GM23338 (cell line): ENCODE measurements around the gene TSPYL4. TPM values are rescaled to one million over a fixed set of nuclear protein-coding genes. Genes with fewer than 3 reads are reported as not detected.

Experiments used
- ATAC-seq: fragments of 200-7000 bp; cut with Tn5 transposase; 3 replicates; pipeline ENCODE4 v1.9.1; 2020
- DNase-seq: peaks from one replicate; pipeline ENCODE4 v3.0.0-alpha.2; 2015; ENCODE audit warnings: low spot score
- H2AFZ ChIP-seq: fragments of 200-600 bp; sonication (generic); 2 replicates; pipeline ENCODE4 v1.8.0; 2016; ENCODE audit warnings: antibody characterized with exemption, mild to moderate bottlenecking, moderate library complexity
- H3F3A ChIP-seq: fragments of 200-600 bp; sonication (generic); replicated peaks from 2 replicates; pipeline ENCODE4 v1.8.0; 2017; ENCODE audit warnings: antibody characterized with exemption, mixed run types, low read depth
- H3K27ac ChIP-seq: fragments of 200-600 bp; sonication (generic); 2 replicates; pipeline ENCODE4 v1.6.1; 2016; ENCODE audit warnings: low read depth
- H3K27me3 ChIP-seq: fragments of 200-600 bp; sonication (generic); 2 replicates; pipeline ENCODE4 v1.8.0; 2016; ENCODE audit warnings: mild to moderate bottlenecking, mixed run types, moderate library complexity; ENCODE audit not compliant: insufficient read depth
- H3K36me3 ChIP-seq: fragments of 200-600 bp; sonication (generic); 2 replicates; pipeline ENCODE4 v1.8.0; 2016; ENCODE audit warnings: mild to moderate bottlenecking; ENCODE audit not compliant: insufficient read depth
- H3K4me1 ChIP-seq: fragments of 200-600 bp; sonication (generic); 2 replicates; pipeline ENCODE4 v1.8.0; 2016; ENCODE audit warnings: mild to moderate bottlenecking, moderate library complexity; ENCODE audit not compliant: insufficient read depth
- H3K4me2 ChIP-seq: fragments of 200-600 bp; sonication (generic); 2 replicates; pipeline ENCODE4 v1.7.1; 2017; ENCODE audit warnings: mixed run types
- H3K4me3 ChIP-seq: fragments of 200-600 bp; sonication (generic); 2 replicates; pipeline ENCODE4 v1.6.1; 2016; ENCODE audit warnings: mixed run types
- H3K79me2 ChIP-seq: fragments of 200-600 bp; sonication (generic); replicated peaks from 2 replicates; pipeline ENCODE4 v1.8.0; 2017; ENCODE audit warnings: mild to moderate bottlenecking; ENCODE audit not compliant: insufficient read depth
- H3K9me2 ChIP-seq: fragments of 200-600 bp; sonication (generic); 2 replicates; pipeline ENCODE4 v1.8.0; 2017; ENCODE audit not compliant: insufficient read depth
- H4K20me1 ChIP-seq: fragments of 200-600 bp; sonication (generic); replicated peaks from 2 replicates; pipeline ENCODE4 v1.8.0; 2017; ENCODE audit warnings: mild to moderate bottlenecking; ENCODE audit not compliant: insufficient read depth
- H3K27ac Mint-ChIP-seq: 2 replicates; pipeline ENCODE4 v1.8.0; 2020; ENCODE audit warnings: inconsistent platforms, mild to moderate bottlenecking, moderate library complexity, mixed read lengths
- H3K27me3 Mint-ChIP-seq: 3 replicates; pipeline ENCODE4 v1.8.0; 2022; ENCODE audit warnings: low read depth, mild to moderate bottlenecking, moderate library complexity, mixed read lengths, inconsistent platforms; ENCODE audit not compliant: insufficient read depth, poor library complexity
- H3K36me3 Mint-ChIP-seq: 3 replicates; pipeline ENCODE4 v1.8.0; 2021; ENCODE audit warnings: low read depth, mild to moderate bottlenecking, inconsistent platforms, moderate library complexity, mixed read lengths
- H3K4me1 Mint-ChIP-seq: 3 replicates; pipeline ENCODE4 v1.8.0; 2020; ENCODE audit warnings: mild to moderate bottlenecking, inconsistent platforms, mixed read lengths
- H3K4me3 Mint-ChIP-seq: 3 replicates; pipeline ENCODE4 v1.8.0; 2021; ENCODE audit warnings: moderate library complexity, mild to moderate bottlenecking, inconsistent platforms, mixed read lengths
- H3K9me3 Mint-ChIP-seq: 3 replicates; pipeline ENCODE4 v1.8.0; 2020; ENCODE audit warnings: moderate library complexity, mild to moderate bottlenecking, inconsistent platforms, mixed read lengths
- EZH2 ChIP-seq: fragments of 200-600 bp; sonication (generic); IDR thresholded peaks from one replicate; pipeline ENCODE4 v1.8.0; 2017; ENCODE audit warnings: antibody characterized with exemption, mild to moderate bottlenecking, low read depth; ENCODE audit not compliant: unreplicated experiment
- EZH2phosphoT487 ChIP-seq: fragments of 200-600 bp; sonication (generic); IDR thresholded peaks from one replicate; pipeline ENCODE4 v1.8.1; 2018; ENCODE audit warnings: antibody characterized with exemption; ENCODE audit not compliant: unreplicated experiment
- JUNB ChIP-seq: IDR thresholded peaks from one replicate; pipeline ENCODE4 v1.6.1; 2016; ENCODE audit warnings: antibody characterized with exemption; ENCODE audit not compliant: unreplicated experiment
- NANOG ChIP-seq: IDR thresholded peaks from 2 replicates; pipeline ENCODE4 v1.6.1; 2016; ENCODE audit warnings: antibody characterized with exemption, borderline replicate concordance
- POLR2AphosphoS5 ChIP-seq: IDR thresholded peaks from 2 replicates; pipeline ENCODE4 v1.6.1; 2016; ENCODE audit warnings: antibody characterized with exemption, low read depth
- STAT1 ChIP-seq: IDR thresholded peaks from one replicate; pipeline ENCODE4 v1.6.1; 2016; ENCODE audit warnings: antibody characterized with exemption; ENCODE audit not compliant: unreplicated experiment
- ZNF114 ChIP-seq: fragments of 250-450 bp; sonication (Bioruptor Pico); IDR thresholded peaks from 2 replicates; pipeline ENCODE4 v1.5.0; 2020; ENCODE audit warnings: mild to moderate bottlenecking, moderate library complexity
- ZNF331 ChIP-seq: fragments of 250-450 bp; sonication (Bioruptor Pico); IDR thresholded peaks from 2 replicates; pipeline ENCODE4 v1.5.0; 2020; ENCODE audit warnings: low read depth, mild to moderate bottlenecking, moderate library complexity
- polyA plus RNA-seq: library from polyadenylated mRNA; unstranded; fragments of >200 nt; fragmentation: Nextera tagmentation; extraction: Ambion mirVana; gene quantifications from 2 replicates; pipeline ENCODE4 v1.2.1, GENCODE V29; 2016
- total RNA-seq: library from RNA; depleted of rRNA; stranded (reverse); fragments of >200 nt; shearing (Covaris generic); gene quantifications from 2 replicates; pipeline ENCODE4 v1.2.3, GENCODE V29; 2014
- TF ChIP-seq, protein P1 (sequence below): fragments of 250-450 bp; sonication (Bioruptor Pico); IDR thresholded peaks from 2 replicates; pipeline ENCODE4 v1.5.0; 2020; ENCODE audit warnings: mild to moderate bottlenecking, moderate library complexity
- TF ChIP-seq, protein P2 (sequence below): IDR thresholded peaks from one replicate; pipeline ENCODE4 v1.6.1; 2018; ENCODE audit warnings: antibody characterized with exemption; ENCODE audit not compliant: unreplicated experiment
- TF ChIP-seq, protein P3 (sequence below): IDR thresholded peaks from 2 replicates; pipeline ENCODE4 v1.6.1; 2016; ENCODE audit warnings: antibody characterized with exemption
- TF ChIP-seq, protein P4 (sequence below), 2 experiments: fragments of 200-600 bp in 1 of 2; sonication (generic) in 1 of 2; conservative IDR thresholded peaks; 2 replicates each; pipeline versions ENCODE4 v1.5.1 to v1.6.1; 2016 to 2017; ENCODE audit warnings: antibody characterized with exemption in 2 of 2, low read depth in 2 of 2, mild to moderate bottlenecking in 2 of 2, moderate library complexity in 1 of 2

The TSPYL4 gene
- total and polyA plus RNA-seq, 2 experiments from 2014 or later, result 13.2 to 19.8 TPM

DNA sequence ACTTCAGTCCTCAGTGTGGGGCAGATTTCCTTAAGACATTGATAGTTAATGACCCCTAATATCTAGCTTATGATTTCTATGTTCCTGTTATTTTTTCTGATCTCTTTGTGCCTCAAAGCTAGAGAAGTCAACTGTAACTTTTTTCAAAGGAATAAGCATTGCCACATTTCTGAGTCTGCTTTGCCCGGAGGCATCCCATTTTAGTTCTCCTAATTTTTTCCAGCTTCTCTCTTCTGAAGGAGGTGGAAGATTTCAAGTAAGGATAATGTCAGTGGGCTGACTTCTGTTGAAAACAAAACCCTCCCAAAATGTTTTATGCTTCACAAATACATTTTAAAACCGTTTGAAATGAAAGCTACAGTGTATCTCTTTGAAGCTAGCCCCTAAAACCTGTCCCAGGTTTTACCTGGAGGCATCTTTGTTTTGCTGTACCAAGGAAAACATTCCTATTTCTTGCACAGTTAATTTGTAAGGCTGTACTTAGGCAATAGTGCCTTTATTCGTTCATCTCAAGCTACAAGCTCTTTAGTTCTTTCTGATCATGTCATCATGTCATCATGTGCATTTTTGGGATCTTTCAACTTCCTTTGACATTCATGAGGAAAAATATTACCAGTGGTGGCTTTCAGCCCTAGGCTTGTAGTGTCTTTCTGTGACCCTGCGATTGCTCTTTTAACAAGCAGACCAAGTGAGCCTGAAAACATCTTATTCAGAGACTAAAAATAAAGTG lies 45.7 kb downstream of the TSPYL4 start:
- no peak overlapping the region for H3K27ac ChIP-seq
- no peaks in the 10 kb centered on the region for H3K36me3 ChIP-seq
- no peak for ATAC-seq
- TF ChIP-seq, protein P1, sequence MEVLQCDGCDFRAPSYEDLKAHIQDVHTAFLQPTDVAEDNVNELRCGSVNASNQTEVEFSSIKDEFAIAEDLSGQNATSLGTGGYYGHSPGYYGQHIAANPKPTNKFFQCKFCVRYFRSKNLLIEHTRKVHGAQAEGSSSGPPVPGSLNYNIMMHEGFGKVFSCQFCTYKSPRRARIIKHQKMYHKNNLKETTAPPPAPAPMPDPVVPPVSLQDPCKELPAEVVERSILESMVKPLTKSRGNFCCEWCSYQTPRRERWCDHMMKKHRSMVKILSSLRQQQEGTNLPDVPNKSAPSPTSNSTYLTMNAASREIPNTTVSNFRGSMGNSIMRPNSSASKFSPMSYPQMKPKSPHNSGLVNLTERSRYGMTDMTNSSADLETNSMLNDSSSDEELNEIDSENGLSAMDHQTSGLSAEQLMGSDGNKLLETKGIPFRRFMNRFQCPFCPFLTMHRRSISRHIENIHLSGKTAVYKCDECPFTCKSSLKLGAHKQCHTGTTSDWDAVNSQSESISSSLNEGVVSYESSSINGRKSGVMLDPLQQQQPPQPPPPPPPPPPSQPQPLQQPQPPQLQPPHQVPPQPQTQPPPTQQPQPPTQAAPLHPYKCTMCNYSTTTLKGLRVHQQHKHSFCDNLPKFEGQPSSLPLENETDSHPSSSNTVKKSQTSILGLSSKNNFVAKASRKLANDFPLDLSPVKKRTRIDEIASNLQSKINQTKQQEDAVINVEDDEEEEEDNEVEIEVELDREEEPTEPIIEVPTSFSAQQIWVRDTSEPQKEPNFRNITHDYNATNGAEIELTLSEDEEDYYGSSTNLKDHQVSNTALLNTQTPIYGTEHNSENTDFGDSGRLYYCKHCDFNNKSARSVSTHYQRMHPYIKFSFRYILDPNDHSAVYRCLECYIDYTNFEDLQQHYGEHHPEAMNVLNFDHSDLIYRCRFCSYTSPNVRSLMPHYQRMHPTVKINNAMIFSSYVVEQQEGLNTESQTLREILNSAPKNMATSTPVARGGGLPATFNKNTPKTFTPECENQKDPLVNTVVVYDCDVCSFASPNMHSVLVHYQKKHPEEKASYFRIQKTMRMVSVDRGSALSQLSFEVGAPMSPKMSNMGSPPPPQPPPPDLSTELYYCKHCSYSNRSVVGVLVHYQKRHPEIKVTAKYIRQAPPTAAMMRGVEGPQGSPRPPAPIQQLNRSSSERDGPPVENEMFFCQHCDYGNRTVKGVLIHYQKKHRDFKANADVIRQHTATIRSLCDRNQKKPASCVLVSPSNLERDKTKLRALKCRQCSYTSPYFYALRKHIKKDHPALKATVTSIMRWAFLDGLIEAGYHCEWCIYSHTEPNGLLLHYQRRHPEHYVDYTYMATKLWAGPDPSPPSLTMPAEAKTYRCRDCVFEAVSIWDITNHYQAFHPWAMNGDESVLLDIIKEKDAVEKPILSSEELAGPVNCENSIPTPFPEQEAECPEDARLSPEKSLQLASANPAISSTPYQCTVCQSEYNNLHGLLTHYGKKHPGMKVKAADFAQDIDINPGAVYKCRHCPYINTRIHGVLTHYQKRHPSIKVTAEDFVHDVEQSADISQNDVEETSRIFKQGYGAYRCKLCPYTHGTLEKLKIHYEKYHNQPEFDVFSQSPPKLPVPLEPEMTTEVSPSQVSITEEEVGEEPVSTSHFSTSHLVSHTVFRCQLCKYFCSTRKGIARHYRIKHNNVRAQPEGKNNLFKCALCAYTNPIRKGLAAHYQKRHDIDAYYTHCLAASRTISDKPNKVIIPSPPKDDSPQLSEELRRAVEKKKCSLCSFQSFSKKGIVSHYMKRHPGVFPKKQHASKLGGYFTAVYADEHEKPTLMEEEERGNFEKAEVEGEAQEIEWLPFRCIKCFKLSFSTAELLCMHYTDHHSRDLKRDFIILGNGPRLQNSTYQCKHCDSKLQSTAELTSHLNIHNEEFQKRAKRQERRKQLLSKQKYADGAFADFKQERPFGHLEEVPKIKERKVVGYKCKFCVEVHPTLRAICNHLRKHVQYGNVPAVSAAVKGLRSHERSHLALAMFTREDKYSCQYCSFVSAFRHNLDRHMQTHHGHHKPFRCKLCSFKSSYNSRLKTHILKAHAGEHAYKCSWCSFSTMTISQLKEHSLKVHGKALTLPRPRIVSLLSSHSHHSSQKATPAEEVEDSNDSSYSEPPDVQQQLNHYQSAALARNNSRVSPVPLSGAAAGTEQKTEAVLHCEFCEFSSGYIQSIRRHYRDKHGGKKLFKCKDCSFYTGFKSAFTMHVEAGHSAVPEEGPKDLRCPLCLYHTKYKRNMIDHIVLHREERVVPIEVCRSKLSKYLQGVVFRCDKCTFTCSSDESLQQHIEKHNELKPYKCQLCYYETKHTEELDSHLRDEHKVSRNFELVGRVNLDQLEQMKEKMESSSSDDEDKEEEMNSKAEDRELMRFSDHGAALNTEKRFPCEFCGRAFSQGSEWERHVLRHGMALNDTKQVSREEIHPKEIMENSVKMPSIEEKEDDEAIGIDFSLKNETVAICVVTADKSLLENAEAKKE (CRISPR knock-in tag), result no peak
- TF ChIP-seq EZH2, result no peak
- TF ChIP-seq, protein P2, sequence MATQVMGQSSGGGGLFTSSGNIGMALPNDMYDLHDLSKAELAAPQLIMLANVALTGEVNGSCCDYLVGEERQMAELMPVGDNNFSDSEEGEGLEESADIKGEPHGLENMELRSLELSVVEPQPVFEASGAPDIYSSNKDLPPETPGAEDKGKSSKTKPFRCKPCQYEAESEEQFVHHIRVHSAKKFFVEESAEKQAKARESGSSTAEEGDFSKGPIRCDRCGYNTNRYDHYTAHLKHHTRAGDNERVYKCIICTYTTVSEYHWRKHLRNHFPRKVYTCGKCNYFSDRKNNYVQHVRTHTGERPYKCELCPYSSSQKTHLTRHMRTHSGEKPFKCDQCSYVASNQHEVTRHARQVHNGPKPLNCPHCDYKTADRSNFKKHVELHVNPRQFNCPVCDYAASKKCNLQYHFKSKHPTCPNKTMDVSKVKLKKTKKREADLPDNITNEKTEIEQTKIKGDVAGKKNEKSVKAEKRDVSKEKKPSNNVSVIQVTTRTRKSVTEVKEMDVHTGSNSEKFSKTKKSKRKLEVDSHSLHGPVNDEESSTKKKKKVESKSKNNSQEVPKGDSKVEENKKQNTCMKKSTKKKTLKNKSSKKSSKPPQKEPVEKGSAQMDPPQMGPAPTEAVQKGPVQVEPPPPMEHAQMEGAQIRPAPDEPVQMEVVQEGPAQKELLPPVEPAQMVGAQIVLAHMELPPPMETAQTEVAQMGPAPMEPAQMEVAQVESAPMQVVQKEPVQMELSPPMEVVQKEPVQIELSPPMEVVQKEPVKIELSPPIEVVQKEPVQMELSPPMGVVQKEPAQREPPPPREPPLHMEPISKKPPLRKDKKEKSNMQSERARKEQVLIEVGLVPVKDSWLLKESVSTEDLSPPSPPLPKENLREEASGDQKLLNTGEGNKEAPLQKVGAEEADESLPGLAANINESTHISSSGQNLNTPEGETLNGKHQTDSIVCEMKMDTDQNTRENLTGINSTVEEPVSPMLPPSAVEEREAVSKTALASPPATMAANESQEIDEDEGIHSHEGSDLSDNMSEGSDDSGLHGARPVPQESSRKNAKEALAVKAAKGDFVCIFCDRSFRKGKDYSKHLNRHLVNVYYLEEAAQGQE, result no peak
- TF ChIP-seq ZNF114 (CRISPR knock-in tag), result no peak
- TF ChIP-seq, protein P3, sequence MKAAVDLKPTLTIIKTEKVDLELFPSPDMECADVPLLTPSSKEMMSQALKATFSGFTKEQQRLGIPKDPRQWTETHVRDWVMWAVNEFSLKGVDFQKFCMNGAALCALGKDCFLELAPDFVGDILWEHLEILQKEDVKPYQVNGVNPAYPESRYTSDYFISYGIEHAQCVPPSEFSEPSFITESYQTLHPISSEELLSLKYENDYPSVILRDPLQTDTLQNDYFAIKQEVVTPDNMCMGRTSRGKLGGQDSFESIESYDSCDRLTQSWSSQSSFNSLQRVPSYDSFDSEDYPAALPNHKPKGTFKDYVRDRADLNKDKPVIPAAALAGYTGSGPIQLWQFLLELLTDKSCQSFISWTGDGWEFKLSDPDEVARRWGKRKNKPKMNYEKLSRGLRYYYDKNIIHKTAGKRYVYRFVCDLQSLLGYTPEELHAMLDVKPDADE, result no peak
- no peak for TF ChIP-seq STAT1
- no peak for TF ChIP-seq JUNB
- TF ChIP-seq, protein P4, sequence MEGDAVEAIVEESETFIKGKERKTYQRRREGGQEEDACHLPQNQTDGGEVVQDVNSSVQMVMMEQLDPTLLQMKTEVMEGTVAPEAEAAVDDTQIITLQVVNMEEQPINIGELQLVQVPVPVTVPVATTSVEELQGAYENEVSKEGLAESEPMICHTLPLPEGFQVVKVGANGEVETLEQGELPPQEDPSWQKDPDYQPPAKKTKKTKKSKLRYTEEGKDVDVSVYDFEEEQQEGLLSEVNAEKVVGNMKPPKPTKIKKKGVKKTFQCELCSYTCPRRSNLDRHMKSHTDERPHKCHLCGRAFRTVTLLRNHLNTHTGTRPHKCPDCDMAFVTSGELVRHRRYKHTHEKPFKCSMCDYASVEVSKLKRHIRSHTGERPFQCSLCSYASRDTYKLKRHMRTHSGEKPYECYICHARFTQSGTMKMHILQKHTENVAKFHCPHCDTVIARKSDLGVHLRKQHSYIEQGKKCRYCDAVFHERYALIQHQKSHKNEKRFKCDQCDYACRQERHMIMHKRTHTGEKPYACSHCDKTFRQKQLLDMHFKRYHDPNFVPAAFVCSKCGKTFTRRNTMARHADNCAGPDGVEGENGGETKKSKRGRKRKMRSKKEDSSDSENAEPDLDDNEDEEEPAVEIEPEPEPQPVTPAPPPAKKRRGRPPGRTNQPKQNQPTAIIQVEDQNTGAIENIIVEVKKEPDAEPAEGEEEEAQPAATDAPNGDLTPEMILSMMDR (conservative IDR thresholded peaks at IDR 0.05; ENCODE audit: low read depth in 2 of 2), result no peak
- TF ChIP-seq POLR2AphosphoS5, result no peak
- no peak for TF ChIP-seq ZNF331 (CRISPR knock-in tag)
- TF ChIP-seq NANOG, result no peak
- TF ChIP-seq EZH2phosphoT487, result no peak
- H3K27ac Mint-ChIP-seq, result no peak overlapping the region
- no peak overlapping the region for H3K4me2 ChIP-seq
- H3K4me1 Mint-ChIP-seq, result peaks cover 4% of the 10 kb centered on the region; the same call in 1 of the 3 replicates
- no peaks in the 10 kb centered on the region for H3K79me2 ChIP-seq
- DNase-seq, result no peak
- no peaks in the 10 kb centered on the region for H3K36me3 Mint-ChIP-seq
- H3F3A ChIP-seq, result no peaks in the 10 kb centered on the region
- no peaks in the 10 kb centered on the region for H3K27me3 Mint-ChIP-seq
- no peaks in the 10 kb centered on the region for H3K4me1 ChIP-seq
- H4K20me1 ChIP-seq, result no peaks in the 10 kb centered on the region
- H3K9me2 ChIP-seq, result no peaks in the 10 kb centered on the region
- no peaks in the 10 kb centered on the region for H3K27me3 ChIP-seq
- H3K9me3 Mint-ChIP-seq, result no peaks in the 10 kb centered on the region
- no peak overlapping the region for H3K4me3 ChIP-seq
- H2AFZ ChIP-seq, result no peak overlapping the region
- no peak overlapping the region for H3K4me3 Mint-ChIP-seq
